Activated CD8-positive, alpha-beta T cell treated with anti-CD3 and anti-CD28 coated beads for 36 hours (primary cell): ENCODE results near the gene NEURL2. TPM values are rescaled to one million over a fixed set of nuclear protein-coding genes. Genes with fewer than 3 reads are reported as not detected.

ENCODE experiments used
- ATAC-seq: fragments of 200-7000 bp; cut with Tn5 transposase; one replicate; pipeline ENCODE4 v1.10.0; 2021; ENCODE audit warnings: mild to moderate bottlenecking, moderate library complexity
- CTCF ChIA-PET: fragments of 350-600 bp; sonication (Branson Sonifier 250); formaldehyde crosslinking; loops from one replicate; lab custom pipeline; 2021; ENCODE audit warnings: antibody characterized with exemption; lab: Charles Lee
- POLR2A ChIA-PET: fragments of 350-600 bp; sonication (Branson Sonifier 250); formaldehyde crosslinking; loops from one replicate; lab custom pipeline; 2021; ENCODE audit warnings: antibody characterized with exemption; lab: Charles Lee
- DNase-seq: peaks from one replicate; pipeline ENCODE4 v3.0.0-alpha.2; 2020
- H3K27ac Mint-ChIP-seq: one replicate; pipeline ENCODE4 v1.8.0; 2021; ENCODE audit warnings: mild to moderate bottlenecking, mixed read lengths
- H3K27me3 Mint-ChIP-seq: one replicate; pipeline ENCODE4 v1.8.0; 2021; ENCODE audit warnings: mixed read lengths
- H3K36me3 Mint-ChIP-seq: one replicate; pipeline ENCODE4 v1.8.0; 2021; ENCODE audit warnings: low read depth, mixed read lengths
- H3K4me1 Mint-ChIP-seq: one replicate; pipeline ENCODE4 v1.8.0; 2021; ENCODE audit warnings: low read depth, mixed read lengths
- H3K4me3 Mint-ChIP-seq: one replicate; pipeline ENCODE4 v1.8.0; 2021; ENCODE audit warnings: mild to moderate bottlenecking, moderate library complexity, mixed read lengths
- H3K9me3 Mint-ChIP-seq: one replicate; pipeline ENCODE4 v1.8.0; 2021; ENCODE audit warnings: mixed read lengths
- CTCF ChIP-seq: fragments of 200-600 bp; IDR thresholded peaks from one replicate; pipeline ENCODE4 v1.8.0; 2022; ENCODE audit warnings: antibody characterized with exemption, mild to moderate bottlenecking
- intact Hi-C: fragments of 100-400 bp; cut with micrococcal nuclease; formaldehyde crosslinking; loops from one replicate; pipeline ENCODE4 v1.10.0; 2022
- total RNA-seq, 2 experiments: library from RNA; stranded (reverse); gene quantifications; one replicate each; pipeline ENCODE4 v1.2.3, GENCODE V29; 2021

Gene NEURL2
- total RNA-seq, 2 experiments from 2014 or later = 2.4 to 2.9 TPM

DNA sequence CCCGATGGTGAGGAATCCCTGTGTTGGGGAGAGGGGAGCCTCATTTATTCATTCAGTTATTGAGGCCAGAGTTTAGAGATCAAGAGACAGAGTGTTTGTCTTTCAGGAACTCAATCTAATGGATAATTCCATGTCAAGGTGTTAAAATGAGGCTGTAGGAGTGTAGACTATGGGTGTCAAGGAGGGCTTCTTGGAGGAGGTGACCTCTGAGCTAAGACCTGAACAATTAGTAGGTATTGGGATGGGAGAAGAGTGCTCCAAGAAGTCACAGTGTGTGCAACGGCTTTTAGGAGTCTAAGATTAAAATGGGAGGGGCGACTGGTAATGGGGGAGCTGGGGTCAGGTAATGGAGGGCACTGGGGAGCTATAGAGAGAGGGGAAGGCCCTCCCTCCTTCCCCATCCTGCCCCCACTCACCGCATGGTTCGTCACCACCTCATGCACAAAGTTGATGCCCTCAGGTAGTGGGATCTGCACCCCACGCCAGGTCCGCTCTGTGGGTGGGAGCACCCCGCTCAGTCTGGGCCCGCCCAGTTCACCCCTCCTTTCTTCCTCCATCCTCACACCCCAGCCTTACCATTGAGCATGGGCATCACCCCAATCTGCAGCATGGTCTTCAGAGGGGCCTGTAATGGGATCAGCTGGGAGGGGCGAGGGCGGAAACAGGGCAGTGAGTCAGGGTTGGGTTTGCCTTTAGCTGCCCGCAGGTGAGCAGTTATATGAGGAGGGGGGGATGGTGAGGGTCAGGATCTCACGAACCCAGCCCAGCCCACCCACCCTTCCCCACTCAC lies 8.2 kb upstream of the NEURL2 start:
- no peak for TF ChIP-seq CTCF
- no peaks in the 10 kb centered on the region for H3K9me3 Mint-ChIP-seq
- POLR2A ChIA-PET = interaction anchor here (1.1 to 3.0 kb wide), 5 partner anchors 9 to 35 kb away, joined by 3 to 11 read pairs (median 6); partner anchors contain the start of gene PCIF1
- CTCF ChIA-PET = no interaction called here
- no peak overlapping the region for H3K4me3 Mint-ChIP-seq
- no peak for ATAC-seq
- DNase-seq = no peak
- peaks cover under 1% of the 10 kb centered on the region for H3K4me1 Mint-ChIP-seq
- peaks cover 7% of the 10 kb centered on the region for H3K36me3 Mint-ChIP-seq
- H3K27ac Mint-ChIP-seq = no peak overlapping the region
- H3K27me3 Mint-ChIP-seq = no peaks in the 10 kb centered on the region
- intact Hi-C loops = no loop called here

DNA sequence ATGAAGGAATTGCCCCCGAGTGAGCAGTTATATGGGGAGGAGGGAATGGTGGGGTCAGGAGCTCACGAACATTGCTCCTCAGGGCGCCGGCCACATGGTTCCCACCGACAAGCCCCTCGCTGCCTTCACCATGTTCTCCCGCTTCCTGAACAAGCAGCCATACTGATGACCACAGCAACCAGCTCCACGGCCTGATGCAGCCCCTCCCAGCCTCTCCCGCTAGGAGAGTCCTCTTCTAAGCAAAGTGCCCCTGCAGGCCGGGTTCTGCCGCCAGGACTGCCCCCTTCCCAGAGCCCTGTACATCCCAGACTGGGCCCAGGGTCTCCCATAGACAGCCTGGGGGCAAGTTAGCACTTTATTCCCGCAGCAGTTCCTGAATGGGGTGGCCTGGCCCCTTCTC lies 7.3 kb upstream of the NEURL2 start:
- DNase-seq (no peak), ATAC-seq (no peak)
- Mint-ChIP-seq H3K27me3 (no peaks in the 10 kb centered on the region), H3K36me3 (peaks cover 8% of the 10 kb centered on the region), H3K9me3 (no peaks in the 10 kb centered on the region), H3K27ac (no peak overlapping the region), H3K4me1 (peaks cover 6% of the 10 kb centered on the region), H3K4me3 (no peak overlapping the region)
- no peak for TF ChIP-seq CTCF
- intact Hi-C loops = no loop called here
- ChIA-PET POLR2A (interaction anchor here (1.1 to 3.0 kb wide), 2 partner anchors 9 to 36 kb away, joined by 3 to 11 read pairs; partner anchors contain the start of gene PCIF1), CTCF (no interaction called here)

- no peak for TF ChIP-seq CTCF
- ATAC-seq (no peak), DNase-seq (no peak)
- ChIA-PET CTCF (no interaction called here), POLR2A (interaction anchor here (3.0 kb wide), 1 partner anchor 36 kb away, joined by 11 read pairs; the partner anchor contains the start of gene PCIF1)
- H3K36me3 Mint-ChIP-seq = peaks cover 10% of the 10 kb centered on the region
- H3K4me1 Mint-ChIP-seq = peaks cover 12% of the 10 kb centered on the region
- no peak overlapping the region for H3K27ac Mint-ChIP-seq
- H3K27me3 Mint-ChIP-seq = no peaks in the 10 kb centered on the region
- no peaks in the 10 kb centered on the region for H3K9me3 Mint-ChIP-seq
- H3K4me3 Mint-ChIP-seq = no peak overlapping the region
- intact Hi-C loops = no loop called here
These were observed 6.7 kb upstream of the NEURL2 start for GRCh38 chr20:45897692-45898091.

GRCh38 chr20:45897289-45897688 lies 6.3 kb upstream of the NEURL2 start:
- intact Hi-C loops = no loop called here
- H3K27ac Mint-ChIP-seq = no peak overlapping the region
- POLR2A ChIA-PET = interaction anchor here (0.6 to 1.2 kb wide), 4 partner anchors 8 to 88 kb away, joined by 3 to 4 read pairs (median 4); no protein-coding TSS in a partner anchor
- ATAC-seq = no peak
- no peak for TF ChIP-seq CTCF
- no peaks in the 10 kb centered on the region for H3K9me3 Mint-ChIP-seq
- peaks cover 16% of the 10 kb centered on the region for H3K4me1 Mint-ChIP-seq
- peaks cover 10% of the 10 kb centered on the region for H3K36me3 Mint-ChIP-seq
- CTCF ChIA-PET = no interaction called here
- H3K4me3 Mint-ChIP-seq = no peak overlapping the region
- DNase-seq = no peak
- no peaks in the 10 kb centered on the region for H3K27me3 Mint-ChIP-seq

GRCh38 chr20:45896641-45897161 lies 5.7 kb upstream of the NEURL2 start:
- Mint-ChIP-seq H3K4me3 (no peak overlapping the region), H3K9me3 (no peaks in the 10 kb centered on the region), H3K4me1 (peaks cover 20% of the 10 kb centered on the region), H3K27ac (no peak overlapping the region), H3K27me3 (no peaks in the 10 kb centered on the region), H3K36me3 (peaks cover 10% of the 10 kb centered on the region)
- CTCF ChIA-PET = no interaction called here
- intact Hi-C loops = no loop called here
- ATAC-seq = no peak
- no peak for DNase-seq
- POLR2A ChIA-PET = interaction anchor here (0.6 to 1.2 kb wide), 4 partner anchors 8 to 88 kb away, joined by 3 to 4 read pairs (median 4); no protein-coding TSS in a partner anchor
- TF ChIP-seq CTCF = no peak
